TTC549 (cell line): ENCODE results near the gene TST.

ENCODE experiments used
- FAIRE-seq: peaks from 2 replicates; lab custom pipeline; 2012; peaks lifted over from hg19 to GRCh38; lab: Jason Lieb, UNC

Gene TST

GRCh38 chr22:37032134-37032534 lies 12.9 kb upstream of the TST start:
- FAIRE-seq = no peak

GRCh38 chr22:37030560-37031281 lies 11.5 kb upstream of the TST start:
- no peak for FAIRE-seq

GRCh38 chr22:37028692-37029674 lies 9.7 kb upstream of the TST start:
- no peak for FAIRE-seq

GRCh38 chr22:37027556-37027955 lies 8.3 kb upstream of the TST start:
- no peak for FAIRE-seq

- FAIRE-seq = no peak
These were observed 7.1 kb upstream of the TST start for GRCh38 chr22:37026325-37026724.

- FAIRE-seq = no peak
These were observed 6.3 kb upstream of the TST start for GRCh38 chr22:37025500-37026070.

- FAIRE-seq = no peak
These were observed 5.3 kb upstream of the TST start for GRCh38 chr22:37024339-37025157.

GRCh38 chr22:37023743-37024338 lies 4.6 kb upstream of the TST start:
- FAIRE-seq = no peak

- no peak for FAIRE-seq
These were observed 3.5 kb upstream of the TST start for GRCh38 chr22:37022483-37023337.

- FAIRE-seq = no peak
These were observed 2.6 kb upstream of the TST start for GRCh38 chr22:37021710-37022482.

GRCh38 chr22:37021041-37021440 lies 1.8 kb upstream of the TST start:
- FAIRE-seq = no peak

- FAIRE-seq = no peak
These were observed 889 bp upstream of the TST start for GRCh38 chr22:37020192-37020479.

- no peak for FAIRE-seq
These were observed 385 bp downstream of the TST start for GRCh38 chr22:37018815-37019308.

GRCh38 chr22:37018086-37018814 lies 997 bp downstream of the TST start:
- no peak for FAIRE-seq

- FAIRE-seq = no peak
These were observed 1.9 kb downstream of the TST start for GRCh38 chr22:37017356-37017755.

GRCh38 chr22:37016134-37016910 lies 2.9 kb downstream of the TST start:
- FAIRE-seq = no peak

GRCh38 chr22:37015587-37015878 lies 3.7 kb downstream of the TST start:
- no peak for FAIRE-seq

- FAIRE-seq = no peak
These were observed 4.2 kb downstream of the TST start for GRCh38 chr22:37014835-37015586.
